ENCODE measurements around the gene PCDHGA1. TPM values are rescaled to one million over a fixed set of nuclear protein-coding genes. Genes with fewer than 3 reads are reported as not detected.

Gene PCDHGA1
- total RNA-seq, 6 donors from 2014 or later: 0.15 to 0.51 (median 0.24) TPM; not detected in 2

DNA sequence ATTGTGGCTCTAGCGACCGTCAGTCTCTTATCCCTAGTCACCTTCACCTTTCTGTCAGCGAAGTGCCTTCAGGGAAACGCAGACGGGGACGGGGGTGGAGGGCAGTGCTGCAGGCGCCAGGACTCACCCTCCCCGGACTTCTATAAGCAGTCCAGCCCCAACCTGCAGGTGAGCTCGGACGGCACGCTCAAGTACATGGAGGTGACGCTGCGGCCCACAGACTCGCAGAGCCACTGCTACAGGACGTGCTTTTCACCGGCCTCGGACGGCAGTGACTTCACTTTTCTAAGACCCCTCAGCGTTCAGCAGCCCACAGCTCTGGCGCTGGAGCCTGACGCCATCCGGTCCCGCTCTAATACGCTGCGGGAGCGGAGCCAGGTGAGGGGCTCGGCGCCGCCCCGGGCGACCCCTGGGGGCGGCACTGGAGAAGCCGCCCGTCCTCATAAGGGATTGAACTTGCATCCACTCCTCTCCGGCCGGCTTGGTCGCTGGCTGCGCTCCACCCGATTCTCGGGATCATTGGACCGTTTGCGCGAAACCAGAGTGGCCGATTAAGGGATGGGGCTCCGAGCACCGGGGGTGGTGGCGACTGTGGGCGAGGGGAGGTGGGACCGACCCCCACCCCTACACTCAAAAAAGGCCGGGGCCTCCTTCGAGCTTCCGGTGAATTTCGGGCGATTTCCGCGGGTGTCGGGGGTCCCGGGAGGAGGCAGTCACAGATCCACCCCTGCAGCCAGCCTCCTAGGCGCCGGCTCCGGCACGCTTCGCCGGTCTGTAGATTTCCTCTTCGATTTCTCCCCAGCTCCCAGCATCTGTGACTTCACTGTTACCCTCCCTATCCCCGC is 161.2 kb downstream of the PCDHGA1 start:
- 42 to 55% methylated on average over 45 to 63 of the region's 66 CpGs for WGBS, 2 donors
- ATAC-seq (ENCODE audit: low FRiP score in 2 of 2) (no peak), DNase-seq (peak in 1 of 2 donors; percentile 83)
- peak overlapping the region in 2 of 4 donors; percentile 26 to 31 for H3K4me3 ChIP-seq
- peak overlapping the region in 1 of 4 donors; percentile 46 for H3K27ac ChIP-seq
- TF ChIP-seq POLR2AphosphoS5 (IDR thresholded peaks at IDR 0.05): no peak
- TF ChIP-seq, protein P1, sequence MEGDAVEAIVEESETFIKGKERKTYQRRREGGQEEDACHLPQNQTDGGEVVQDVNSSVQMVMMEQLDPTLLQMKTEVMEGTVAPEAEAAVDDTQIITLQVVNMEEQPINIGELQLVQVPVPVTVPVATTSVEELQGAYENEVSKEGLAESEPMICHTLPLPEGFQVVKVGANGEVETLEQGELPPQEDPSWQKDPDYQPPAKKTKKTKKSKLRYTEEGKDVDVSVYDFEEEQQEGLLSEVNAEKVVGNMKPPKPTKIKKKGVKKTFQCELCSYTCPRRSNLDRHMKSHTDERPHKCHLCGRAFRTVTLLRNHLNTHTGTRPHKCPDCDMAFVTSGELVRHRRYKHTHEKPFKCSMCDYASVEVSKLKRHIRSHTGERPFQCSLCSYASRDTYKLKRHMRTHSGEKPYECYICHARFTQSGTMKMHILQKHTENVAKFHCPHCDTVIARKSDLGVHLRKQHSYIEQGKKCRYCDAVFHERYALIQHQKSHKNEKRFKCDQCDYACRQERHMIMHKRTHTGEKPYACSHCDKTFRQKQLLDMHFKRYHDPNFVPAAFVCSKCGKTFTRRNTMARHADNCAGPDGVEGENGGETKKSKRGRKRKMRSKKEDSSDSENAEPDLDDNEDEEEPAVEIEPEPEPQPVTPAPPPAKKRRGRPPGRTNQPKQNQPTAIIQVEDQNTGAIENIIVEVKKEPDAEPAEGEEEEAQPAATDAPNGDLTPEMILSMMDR (IDR thresholded peaks at IDR 0.05): no peak
- TF ChIP-seq POLR2A (IDR thresholded peaks at IDR 0.05): no peak
- TF ChIP-seq EP300 (IDR thresholded peaks at IDR 0.05): no peak
- H3K36me3 ChIP-seq: peaks cover 0 to 32% (median 6%) of the 10 kb centered on the region in 4 donors
- peaks cover 18 to 28% (median 26%) of the 10 kb centered on the region in 4 donors for H3K4me1 ChIP-seq
- peaks cover 0 to 17% (median 3%) of the 10 kb centered on the region in 4 donors for H3K27me3 ChIP-seq
- H3K9me3 ChIP-seq: no peaks in the 10 kb centered on the region

DNA sequence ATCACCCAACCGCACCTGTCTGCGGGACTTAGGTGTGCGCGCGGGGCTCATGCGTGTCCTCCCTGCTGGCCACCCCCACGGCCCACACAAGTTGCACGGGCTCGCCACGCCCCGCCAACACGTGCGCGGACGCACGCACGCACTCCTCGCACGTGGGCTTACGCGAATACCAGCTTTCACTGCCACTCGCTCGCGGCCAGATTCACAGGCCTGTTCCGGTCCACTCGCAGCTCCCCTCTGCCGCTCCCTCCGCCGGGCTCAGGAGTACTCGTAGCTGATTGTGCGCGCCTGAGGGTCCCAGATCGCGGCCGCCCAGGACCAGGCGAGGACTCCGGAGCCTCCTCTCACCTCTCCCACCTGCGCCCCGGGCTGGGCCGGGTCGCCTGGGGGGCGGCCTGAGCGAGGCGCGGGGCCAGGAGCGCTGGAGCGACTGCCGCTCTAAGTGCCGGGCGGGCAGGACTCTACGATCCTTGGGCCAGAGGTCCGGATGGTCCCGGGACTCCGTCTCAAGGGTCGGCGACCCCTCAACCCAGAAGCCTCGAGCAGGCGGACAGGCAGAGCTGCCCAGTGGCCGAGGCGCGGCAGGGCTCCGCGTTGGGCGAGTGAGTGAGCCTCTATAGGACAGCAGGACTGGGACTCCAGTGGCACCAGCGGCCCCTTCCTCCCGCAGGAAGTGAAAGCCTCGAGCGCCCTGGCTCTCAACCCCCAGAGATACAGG is 162.0 kb downstream of the PCDHGA1 start:
- Histone ChIP-seq H3K27me3 (peaks cover 0 to 17% (median 3%) of the 10 kb centered on the region in 4 donors), H3K36me3 (peaks cover 0 to 25% (median 6%) of the 10 kb centered on the region in 4 donors), H3K4me1 (peaks cover 18 to 28% (median 26%) of the 10 kb centered on the region in 4 donors), H3K4me3 (peak overlapping the region in 2 of 4 donors; percentile 26 to 31), H3K9me3 (no peaks in the 10 kb centered on the region), H3K27ac (peak overlapping the region in 2 of 4 donors; percentile 37 to 46)
- WGBS, 2 donors: 62 to 84% methylated on average over 37 to 63 of the region's 68 CpGs
- TF ChIP-seq, protein P1 (IDR thresholded peaks at IDR 0.05): no peak
- TF ChIP-seq EP300 (IDR thresholded peaks at IDR 0.05): no peak
- no peak for TF ChIP-seq POLR2AphosphoS5 (IDR thresholded peaks at IDR 0.05)
- no peak for TF ChIP-seq POLR2A (IDR thresholded peaks at IDR 0.05)
- ATAC-seq (ENCODE audit: low FRiP score in 2 of 2) (peak in 1 of 2 donors; percentile 5), DNase-seq (peak in 1 of 2 donors; percentile 87)

DNA sequence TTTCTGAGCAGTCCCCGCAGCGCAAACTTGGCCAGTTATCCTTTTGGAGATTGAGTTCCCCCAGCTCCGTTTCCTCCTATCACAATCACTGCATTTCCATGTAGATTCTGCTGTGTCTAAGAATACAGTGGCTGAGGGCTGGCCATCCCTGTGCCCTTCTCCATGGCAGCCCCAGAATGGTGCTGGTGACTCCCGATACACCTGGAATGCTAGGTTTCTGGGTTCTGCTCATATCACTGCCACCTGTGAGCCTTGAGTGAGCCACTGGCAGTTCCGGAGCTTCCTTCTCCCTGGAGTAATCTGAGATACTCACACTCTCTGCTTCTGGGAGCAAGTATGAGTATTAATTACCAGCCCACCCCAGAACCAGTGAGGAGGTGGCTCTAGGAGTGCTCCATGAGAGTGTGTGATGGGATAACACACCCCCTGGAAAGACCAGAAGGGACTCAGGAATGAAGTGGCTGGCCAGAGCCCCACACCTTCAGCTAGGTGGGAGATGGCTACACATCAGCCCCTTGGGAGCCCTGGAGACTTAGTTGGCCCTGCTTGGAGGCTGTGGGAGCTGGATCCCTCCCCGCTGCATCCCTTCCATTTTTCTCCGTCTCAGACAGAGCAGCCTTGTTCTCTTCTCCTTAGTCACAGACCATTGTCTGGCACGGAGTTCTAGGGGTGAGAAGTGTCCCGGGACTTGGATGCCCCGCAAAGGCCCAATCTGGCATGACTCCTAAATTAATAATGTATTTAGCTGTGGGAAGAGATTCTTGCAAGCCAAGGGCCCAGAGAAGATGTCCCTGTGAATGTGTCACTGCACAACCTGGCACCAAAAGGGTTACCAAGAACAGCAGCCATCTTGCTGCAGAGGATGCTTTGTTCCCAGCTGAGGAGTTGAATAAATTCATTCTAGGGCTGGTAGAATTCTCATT is 163.4 kb downstream of the PCDHGA1 start:
- Histone ChIP-seq H3K9me3 (no peaks in the 10 kb centered on the region), H3K27ac (peak overlapping the region in 3 of 4 donors; percentile 13 to 71 (median 48)), H3K36me3 (peaks cover 0 to 24% (median 6%) of the 10 kb centered on the region in 4 donors), H3K4me1 (peaks cover 18 to 28% (median 23%) of the 10 kb centered on the region in 4 donors), H3K4me3 (no peak overlapping the region), H3K27me3 (peaks cover 0 to 17% (median 3%) of the 10 kb centered on the region in 4 donors)
- TF ChIP-seq POLR2AphosphoS5 (IDR thresholded peaks at IDR 0.05) (no peak), EP300 (IDR thresholded peaks at IDR 0.05) (no peak), POLR2A (IDR thresholded peaks at IDR 0.05) (no peak)
- TF ChIP-seq, protein P1 (IDR thresholded peaks at IDR 0.05): no peak
- WGBS, 2 donors: 75 to 82% methylated on average over 9 to 10 of the region's 10 CpGs
- ATAC-seq (ENCODE audit: low FRiP score in 2 of 2): peak in 1 of 2 donors; percentile 20
- no peak for DNase-seq

DNA sequence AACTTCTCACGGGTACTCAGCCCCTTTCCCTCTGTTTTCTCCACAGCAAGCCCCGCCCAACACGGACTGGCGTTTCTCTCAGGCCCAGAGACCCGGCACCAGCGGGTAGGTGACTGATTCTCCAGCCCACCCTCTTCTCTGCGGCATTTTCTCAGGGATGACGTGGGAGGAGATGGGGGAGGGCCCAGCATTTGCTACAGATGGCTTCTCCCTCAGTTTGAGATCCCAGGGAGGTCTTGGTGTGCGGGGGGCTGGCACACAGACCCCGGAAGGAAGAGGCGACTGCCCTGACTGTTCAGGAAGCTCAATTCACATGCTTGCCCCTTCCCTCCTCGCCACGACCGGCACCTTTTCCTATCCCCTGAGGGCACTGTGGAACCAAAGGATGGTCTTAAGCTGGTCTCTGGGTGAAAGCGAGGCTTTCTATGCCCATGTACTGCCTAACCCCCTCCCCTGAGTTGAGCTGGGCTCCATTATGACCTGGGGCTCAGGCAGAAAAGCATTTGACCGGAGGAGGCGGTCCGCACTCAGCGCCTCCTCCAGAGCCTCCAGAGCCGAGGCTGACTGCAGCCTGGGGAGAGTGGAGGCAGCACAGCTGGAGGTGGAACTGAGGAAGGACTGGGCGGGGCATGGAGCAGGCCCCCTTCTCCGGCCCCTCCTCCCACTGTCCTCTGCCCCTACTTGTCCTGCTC is 164.6 kb downstream of the PCDHGA1 start:
- DNase-seq: peak in 1 of 2 donors; percentile 44
- H3K27ac ChIP-seq: peak overlapping the region; percentile 11 to 71 (median 42)
- TF ChIP-seq, protein P1 (IDR thresholded peaks at IDR 0.05): no peak
- TF ChIP-seq POLR2AphosphoS5 (IDR thresholded peaks at IDR 0.05) (no peak), POLR2A (IDR thresholded peaks at IDR 0.05) (no peak), EP300 (IDR thresholded peaks at IDR 0.05) (no peak)

More for the DNA sequence above, 164.6 kb downstream of the PCDHGA1 start:
- 58 to 62% methylated on average over 22 of the region's 22 CpGs for WGBS, 2 donors
- Histone ChIP-seq H3K36me3 (peaks cover 0 to 20% (median 6%) of the 10 kb centered on the region in 4 donors), H3K4me3 (no peak overlapping the region), H3K4me1 (peaks cover 18 to 28% (median 23%) of the 10 kb centered on the region in 4 donors), H3K27me3 (peaks cover 0 to 17% (median 3%) of the 10 kb centered on the region in 4 donors), H3K9me3 (no peaks in the 10 kb centered on the region)
- ATAC-seq (ENCODE audit: low FRiP score in 2 of 2): no peak
